Activated naive CD4-positive, alpha-beta T cell treated with anti-CD3 and anti-CD28 coated beads, Interleukin-2, amount 10 ng/mL, durations not matched to agents 5 hours and 36 hours (primary cell): ENCODE results near the gene MTOR. TPM values are rescaled to one million over a fixed set of nuclear protein-coding genes. Genes with fewer than 3 reads are reported as not detected.

Source experiments
- total RNA-seq, 2 experiments: library from RNA; stranded (reverse); gene quantifications; one replicate each; pipeline ENCODE4 v1.2.3, GENCODE V29; 2021

The MTOR gene
- total RNA-seq = 10 to 100 TPM; 43.0 to 44.2 TPM

GRCh38 chr1:11262171-11263049, at the start of gene MTOR:
Gene MTOR, minus strand, starts transcription at chr1:11262551. Its CDS starts 3,142 bp downstream, at chr1:11259409.

GRCh38 chr1:11272832-11273594, 10.7 kb upstream of the MTOR start, which contains the start of gene UBIAD1:
Gene UBIAD1, plus strand, starts transcription at chr1:11273198. Its CDS starts 334 bp downstream, at chr1:11273532.

GRCh38 chr1:11188858-11189451, 73.4 kb downstream of the MTOR start, which contains the start of gene ANGPTL7:
Gene ANGPTL7, plus strand, starts transcription at chr1:11189355. Its CDS starts 225 bp downstream, at chr1:11189580.

GRCh38 chr1:11099310-11100148, 162.8 kb downstream of the MTOR start, which contains the start of gene EXOSC10:
Gene EXOSC10, minus strand, starts transcription at chr1:11099869. Its CDS starts 38 bp downstream, at chr1:11099831.

GRCh38 chr1:11059968-11060830, 202.2 kb downstream of the MTOR start, which contains the start of gene SRM:
Gene SRM, minus strand, starts transcription at chr1:11060018. Its CDS starts 75 bp downstream, at chr1:11059943.

Other genes starting within 250 kb of the MTOR start
- gene TARDBP, start 249.9 kb downstream of the MTOR start, total RNA-seq = 100 to 1,000 TPM; 152 to 160 TPM
- gene MASP2, start 215.3 kb downstream of the MTOR start, total RNA-seq = not detected
- 10 to 100 TPM; 68.2 to 76.2 TPM for gene SRM, start 202.5 kb downstream of the MTOR start, total RNA-seq
- 10 to 100 TPM; 63.2 to 66.1 TPM for gene EXOSC10, start 162.7 kb downstream of the MTOR start, total RNA-seq
- gene ANGPTL7, start 73.2 kb downstream of the MTOR start, total RNA-seq = not detected
- 10 to 100 TPM; 39.9 to 44.2 TPM for gene UBIAD1, start 10.6 kb upstream of the MTOR start, total RNA-seq
- gene DISP3, start 216.6 kb upstream of the MTOR start, total RNA-seq = 1 to 10 TPM; 1.8 to 2.8 TPM